ENCODE measurements around the gene PMVK. TPM values are rescaled to one million over a fixed set of nuclear protein-coding genes. Genes with fewer than 3 reads are reported as not detected.

The PMVK gene
- total and polyA plus RNA-seq, 10 of the 15 experiments (the other 5 are each of a cell fraction or from before 2014, with no cell fraction given), result 6.0 to 121 (median 49.4) TPM

- Histone ChIP-seq H4K20me1 (ENCODE audit: control insufficient read depth, insufficient read depth) (no peaks in the 10 kb centered on the region), H3K4me2 (ENCODE audit: control insufficient read depth, insufficient read depth) (no peak overlapping the region), H3K4me3 (no peak overlapping the region), H3K9ac (ENCODE audit: control insufficient read depth, insufficient read depth, low read length) (no peak overlapping the region), H2AFZ (ENCODE audit: control insufficient read depth, low read depth, low read length) (no peak overlapping the region), H3K9me3 (replicated peaks; ENCODE audit: control insufficient read depth, insufficient read depth, low read length) (no peaks in the 10 kb centered on the region), H3K79me2 (ENCODE audit: control insufficient read depth, insufficient read depth, low read length) (no peaks in the 10 kb centered on the region), H3K4me1 (ENCODE audit: control insufficient read depth, insufficient read depth, low read length) (no peaks in the 10 kb centered on the region), H3K36me3 (ENCODE audit: control insufficient read depth in 2 of 2, insufficient read depth in 2 of 2, low read length in 1 of 2) (peaks cover 22 to 32% of the 10 kb centered on the region in 2 experiments), H3K27ac (ENCODE audit: control insufficient read depth, insufficient read depth) (no peak overlapping the region), H3K27me3 (replicated peaks in 1 of 2; ENCODE audit: control insufficient read depth in 2 of 2, insufficient read depth in 2 of 2, low read length in 1 of 2) (no peaks in the 10 kb centered on the region)
- CTCF ChIA-PET, result no interaction called here
- 93% methylated on average over 10 of the region's 13 CpGs for whole genome bisulfite sequencing (ENCODE audit: insufficient coverage, insufficient replicate concordance, low lambda C conversion rate, missing lambda C conversion rate)
- no TSS peak for BruUV-seq (replicated peaks)
- DNase-seq (ENCODE audit: low read depth, low spot score), result no peak
- RAD21 ChIA-PET (ENCODE audit: unreplicated experiment), result interaction anchor here (0.5 kb wide), 1 partner anchor 192 kb away, joined by 3 read pairs; no protein-coding TSS in a partner anchor
- FAIRE-seq, result no peak
- in situ Hi-C loops (cut with MboI), result no loop called here
- ATAC-seq, result no peak
- no peak for TF ChIP-seq ZNF207 (IDR thresholded peaks at IDR 0.05; ENCODE audit: borderline replicate concordance)
- TF ChIP-seq TARDBP (IDR thresholded peaks at IDR 0.05; ENCODE audit: borderline replicate concordance), result no peak
- TF ChIP-seq YBX1 (IDR thresholded peaks at IDR 0.05), result no peak
- no peak for TF ChIP-seq HCFC1 (IDR thresholded peaks at IDR 0.05; ENCODE audit: low read length)
- no peak for TF ChIP-seq ELK1 (IDR thresholded peaks at IDR 0.05; ENCODE audit: low read depth, low read length)
- no peak for TF ChIP-seq RUNX3 (IDR thresholded peaks at IDR 0.05; ENCODE audit: low read length)
- TF ChIP-seq RBBP5 (conservative IDR thresholded peaks at IDR 0.05), result no peak
- no peak for TF ChIP-seq RELA (IDR thresholded peaks at IDR 0.05; ENCODE audit: borderline replicate concordance, partially characterized antibody)
- no peak for TF ChIP-seq ATF3 (IDR thresholded peaks at IDR 0.05; ENCODE audit: borderline replicate concordance, extremely low read depth, low read depth, low read length)
- TF ChIP-seq ZNF384 (IDR thresholded peaks at IDR 0.05; ENCODE audit: borderline replicate concordance, low read depth, low read length), result no peak
- TF ChIP-seq CBX5 (IDR thresholded peaks at IDR 0.05; ENCODE audit: low read depth), result no peak
- no peak for TF ChIP-seq CEBPZ (IDR thresholded peaks at IDR 0.05; ENCODE audit: low read depth, low read length)
- TF ChIP-seq EED (IDR thresholded peaks at IDR 0.05; ENCODE audit: low read depth), result no peak
- TF ChIP-seq NBN (IDR thresholded peaks at IDR 0.05), result no peak
- no peak for TF ChIP-seq NR2F1 (conservative IDR thresholded peaks at IDR 0.05)
- TF ChIP-seq CBX3 (IDR thresholded peaks at IDR 0.05; ENCODE audit: borderline replicate concordance, low read depth), result no peak
- no peak for TF ChIP-seq MYB (IDR thresholded peaks at IDR 0.05; ENCODE audit: borderline replicate concordance, low read depth, low read length)
- no peak for TF ChIP-seq NFXL1 (IDR thresholded peaks at IDR 0.05; ENCODE audit: borderline replicate concordance)
- no peak for TF ChIP-seq ZNF24 (IDR thresholded peaks at IDR 0.05)
- SMC1A ChIA-PET (ENCODE audit: uncharacterized antibody, unreplicated experiment), result no interaction called here
- POLR2A ChIA-PET, result no interaction called here
- intact Hi-C loops (cut with micrococcal nuclease; ENCODE audit: unreplicated experiment), result no loop called here
These were observed 10.3 kb downstream of the PMVK start for GRCh38 chr1:154926201-154926600.
